NCI-H1048 (cell line): Measurements from ENCODE around the gene PDGFC.

Experiments
- DNase-seq: peaks from one replicate; lab custom pipeline; 2025; lab: John Stamatoyannopoulos, UW

Gene PDGFC

GRCh38 chr4:156971676-156972378 lies at the start of gene PDGFC:
PDGFC (minus strand) TSS chr4:156971799; CDS start chr4:156970903, 896 bp downstream.
- DNase-seq, result no peak

DNA sequence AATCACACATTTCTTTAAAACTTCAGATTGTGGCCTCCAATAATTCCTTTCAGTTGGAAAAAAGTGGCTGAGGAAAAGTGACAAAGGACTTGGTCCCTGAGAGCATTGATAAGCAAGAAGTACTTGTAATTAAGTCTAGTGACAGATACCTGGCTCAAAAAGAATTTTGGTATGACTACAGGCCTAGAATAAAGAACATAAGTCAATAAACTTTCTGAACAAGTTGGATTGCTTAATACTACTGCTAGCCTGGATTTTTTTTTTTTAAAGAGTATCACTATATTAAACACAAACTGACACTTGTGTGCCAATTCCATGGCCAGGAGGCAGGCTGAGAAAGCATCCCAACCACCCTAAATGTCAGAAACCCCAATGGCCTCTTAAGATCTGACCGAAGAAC lies 49.3 kb upstream of the PDGFC start:
- no peak for DNase-seq

- no peak for DNase-seq
These were observed 47.4 kb upstream of the PDGFC start for GRCh38 chr4:157018920-157019490.

DNA sequence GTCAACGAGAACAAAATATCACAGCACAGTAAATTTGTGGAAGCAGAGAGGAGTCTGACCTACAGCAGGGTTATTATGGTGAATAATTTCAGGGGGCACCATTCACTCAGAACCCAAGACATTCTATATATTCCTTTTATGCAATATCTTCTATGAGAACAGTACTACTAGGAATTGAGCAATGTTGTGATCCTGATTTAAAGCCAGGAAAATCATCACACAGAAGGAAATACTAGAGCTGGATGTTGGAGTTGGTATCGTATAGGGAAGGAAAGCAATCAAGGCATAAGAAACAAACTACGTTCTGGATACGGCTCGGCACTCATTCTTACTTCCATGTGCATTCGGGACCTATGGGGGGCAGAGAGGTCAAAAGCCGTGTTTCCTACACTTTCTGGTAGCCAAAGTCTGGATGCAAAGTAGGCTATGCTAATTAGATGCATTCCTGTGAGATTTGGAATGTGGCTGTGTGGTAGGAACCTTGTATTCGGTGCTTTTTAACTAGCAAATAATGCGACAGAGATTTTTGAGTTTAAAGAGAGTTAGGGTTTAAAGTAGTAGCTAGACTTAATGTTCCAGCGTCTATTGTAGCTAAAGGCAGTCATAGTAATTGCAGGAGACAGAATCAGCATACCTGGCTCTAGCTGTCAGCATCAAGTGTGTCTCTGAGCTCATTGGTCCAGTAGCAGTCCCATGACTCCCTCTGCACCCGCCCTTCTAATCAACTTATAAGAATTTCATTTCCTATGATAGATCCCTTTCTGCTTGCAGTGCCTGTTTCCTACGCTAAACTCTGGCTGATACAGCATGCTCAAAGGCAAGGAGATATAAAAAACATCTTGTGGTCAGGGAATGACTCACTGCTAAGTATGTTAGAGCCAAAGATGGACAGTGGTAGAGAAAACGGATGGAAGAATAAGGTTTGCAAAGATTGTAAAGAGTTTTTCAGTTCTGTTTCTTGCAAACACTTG lies 43.3 kb upstream of the PDGFC start:
- DNase-seq, result no peak

DNA sequence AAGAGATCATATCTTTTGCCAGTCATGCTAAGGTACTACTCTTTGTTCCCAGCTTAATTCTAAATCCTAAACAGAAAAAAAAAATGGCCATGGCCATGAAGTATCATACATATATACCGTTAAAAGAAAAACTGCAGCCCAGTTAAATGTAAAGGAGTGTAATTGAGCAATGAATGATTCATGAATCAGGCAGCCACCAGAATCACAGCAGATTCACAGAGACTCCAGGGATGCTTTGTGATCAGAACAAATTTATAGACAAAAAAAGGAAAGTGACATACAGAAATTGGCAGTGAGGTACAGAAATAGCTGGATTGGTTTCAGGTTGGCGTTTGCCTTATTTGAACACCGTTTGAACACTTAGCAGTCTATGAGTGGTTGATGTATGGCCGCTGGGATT lies 42.1 kb upstream of the PDGFC start:
- DNase-seq, result no peak

DNA sequence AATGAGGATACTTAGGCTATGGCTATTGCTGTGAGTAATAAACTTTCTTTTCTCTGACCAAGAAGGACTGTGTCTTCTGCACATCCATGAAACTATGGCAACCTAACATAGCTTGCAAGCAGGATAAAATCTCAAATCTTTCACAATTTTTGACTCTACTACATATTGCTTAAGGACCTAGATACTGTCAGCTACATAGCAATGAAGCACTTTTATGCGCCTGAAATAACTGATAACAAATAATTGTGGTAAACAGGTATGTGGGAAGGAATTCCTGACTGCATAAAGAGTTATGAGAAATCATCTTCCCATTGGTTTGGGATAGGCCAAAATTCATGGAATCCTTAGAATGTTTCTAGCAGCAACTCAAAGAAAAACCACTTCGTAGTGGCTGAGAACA lies 41.2 kb upstream of the PDGFC start:
- DNase-seq, result no peak

DNA sequence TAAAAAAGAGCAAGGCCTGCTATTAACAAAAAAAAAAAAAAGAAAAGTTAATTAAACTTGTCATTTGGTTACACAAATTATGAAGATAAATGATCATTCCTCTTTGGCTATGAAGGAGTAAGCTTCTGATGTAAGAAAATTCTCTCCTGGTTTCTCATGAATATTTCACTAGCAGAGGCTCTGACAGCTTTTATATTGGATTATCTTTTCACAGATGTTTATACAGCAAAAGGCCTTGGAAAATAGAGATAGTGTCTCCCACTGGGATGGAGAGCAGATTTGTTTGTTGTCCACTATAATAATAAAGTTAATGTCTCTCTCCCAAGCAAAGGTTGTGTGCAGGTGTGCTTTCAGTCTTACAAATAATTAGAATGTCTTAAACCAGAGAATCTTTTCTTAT lies 40.7 kb upstream of the PDGFC start:
- DNase-seq, result no peak

DNA sequence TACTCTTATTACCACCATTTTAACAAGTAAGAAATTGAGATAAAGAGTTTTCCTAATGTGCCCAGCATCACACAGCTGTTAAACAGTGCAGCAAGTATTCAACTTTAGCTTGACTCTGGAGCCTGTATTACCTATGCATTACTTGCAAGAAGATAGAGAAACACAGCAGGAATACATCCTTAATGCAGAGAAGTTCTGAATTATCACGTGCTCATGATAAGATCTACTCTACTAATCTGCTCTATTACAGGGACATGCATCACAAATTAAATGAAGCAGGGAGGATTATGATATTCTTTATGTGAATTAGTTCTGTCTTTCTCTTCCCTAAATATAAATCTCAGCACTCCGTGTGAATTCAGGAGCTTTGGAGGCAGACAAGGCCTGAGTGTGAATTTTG lies 39.0 kb upstream of the PDGFC start:
- DNase-seq, result no peak

GRCh38 chr4:157005831-157006230 lies 34.2 kb upstream of the PDGFC start:
- no peak for DNase-seq

DNA sequence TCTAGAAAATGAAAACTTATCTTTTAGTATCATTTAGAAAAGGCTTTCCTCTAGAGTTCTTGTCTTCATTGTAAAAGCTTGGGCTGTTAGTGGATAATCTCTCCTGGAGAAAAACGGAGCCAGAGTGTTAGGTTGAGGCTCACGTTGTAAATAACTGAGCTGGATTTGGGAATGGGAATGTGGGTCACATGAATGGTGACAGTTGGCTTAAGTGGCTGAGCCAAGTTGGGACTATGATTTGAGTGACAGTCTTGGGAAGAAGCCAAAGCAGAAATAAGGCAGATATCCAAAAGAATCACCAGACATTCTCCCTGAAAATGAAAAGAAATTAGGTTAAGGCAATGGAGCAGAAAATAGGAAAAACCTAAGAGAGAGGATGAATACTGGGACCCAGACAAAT lies 33.6 kb upstream of the PDGFC start:
- no peak for DNase-seq

- no peak for DNase-seq
These were observed 32.9 kb upstream of the PDGFC start for GRCh38 chr4:157004279-157005161.

DNA sequence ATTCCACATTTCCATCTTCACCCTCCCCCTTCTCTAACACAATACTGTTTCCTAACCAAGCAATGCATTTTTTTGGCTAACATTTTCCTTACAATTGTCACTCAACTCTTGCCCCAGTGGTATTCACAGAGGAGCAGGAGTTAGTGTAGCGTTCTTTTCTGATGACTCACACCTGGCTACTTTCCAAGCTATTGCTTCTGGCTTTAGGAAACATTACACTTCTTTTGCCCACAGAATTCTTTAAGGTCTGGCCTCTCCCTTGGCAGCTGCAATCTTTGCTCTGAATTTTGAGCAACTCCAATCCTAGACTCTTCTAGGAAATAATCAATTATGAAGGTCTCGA lies 27.5 kb upstream of the PDGFC start:
- peak; percentile 6 for DNase-seq

GRCh38 chr4:156998500-156999174 lies 27.0 kb upstream of the PDGFC start:
- no peak for DNase-seq

- DNase-seq, result no peak
These were observed 21.3 kb upstream of the PDGFC start for GRCh38 chr4:156992943-156993342.

- DNase-seq, result no peak
These were observed 19.6 kb upstream of the PDGFC start for GRCh38 chr4:156991161-156991560.

DNA sequence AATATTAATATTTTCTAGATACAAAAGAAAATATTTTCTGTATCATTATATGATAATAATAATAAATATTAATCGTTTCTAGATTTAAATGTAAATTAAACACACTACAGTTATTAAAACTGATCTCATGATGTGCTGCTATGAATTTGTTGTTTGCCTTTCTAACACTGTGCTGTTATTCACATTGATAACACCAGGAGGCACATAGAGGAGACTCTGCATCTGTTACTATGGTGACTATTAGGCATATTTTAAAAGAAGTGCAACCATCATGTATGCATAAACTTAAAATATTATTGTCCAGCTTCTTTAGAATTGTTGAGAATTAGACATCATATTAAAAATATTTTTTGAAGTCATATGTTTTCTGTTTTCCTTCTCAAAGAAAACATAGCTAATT lies 11.8 kb upstream of the PDGFC start:
- no peak for DNase-seq

GRCh38 chr4:156981262-156981769 lies 9.7 kb upstream of the PDGFC start:
- no peak for DNase-seq

DNA sequence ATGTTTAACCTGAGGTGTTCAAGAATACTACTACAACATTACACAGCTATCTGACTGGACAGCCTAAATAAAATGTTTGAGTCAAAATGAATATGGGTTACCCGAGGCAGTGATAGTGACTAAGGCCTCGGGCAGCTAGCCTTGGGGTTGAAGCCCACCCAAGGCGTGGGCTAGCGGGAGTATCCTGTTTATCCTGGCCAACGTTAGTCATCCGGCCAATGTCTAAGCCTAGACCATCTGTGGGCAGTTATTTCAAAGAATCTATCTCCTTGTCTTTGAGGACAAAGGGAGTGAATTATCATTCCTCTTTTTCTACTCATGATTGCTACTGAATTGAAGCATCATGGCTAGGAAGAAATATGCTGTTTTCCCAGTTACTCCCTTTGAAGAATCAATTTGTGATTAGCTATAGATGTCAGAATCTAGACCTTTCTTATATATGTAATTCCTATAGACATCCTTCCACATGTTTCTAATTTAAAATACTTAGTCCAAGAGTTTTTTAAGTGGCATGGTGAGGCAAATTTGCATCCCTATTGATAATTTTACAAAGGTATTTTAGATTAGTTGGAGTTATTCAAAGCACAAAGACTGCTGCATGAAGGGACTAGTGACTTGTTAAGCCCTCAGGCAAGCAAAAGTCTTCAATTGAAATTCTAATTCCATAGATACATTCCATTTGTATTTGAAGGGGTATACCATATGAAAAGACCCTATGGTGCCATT lies 6.0 kb upstream of the PDGFC start:
- DNase-seq, result peak; percentile 5

DNA sequence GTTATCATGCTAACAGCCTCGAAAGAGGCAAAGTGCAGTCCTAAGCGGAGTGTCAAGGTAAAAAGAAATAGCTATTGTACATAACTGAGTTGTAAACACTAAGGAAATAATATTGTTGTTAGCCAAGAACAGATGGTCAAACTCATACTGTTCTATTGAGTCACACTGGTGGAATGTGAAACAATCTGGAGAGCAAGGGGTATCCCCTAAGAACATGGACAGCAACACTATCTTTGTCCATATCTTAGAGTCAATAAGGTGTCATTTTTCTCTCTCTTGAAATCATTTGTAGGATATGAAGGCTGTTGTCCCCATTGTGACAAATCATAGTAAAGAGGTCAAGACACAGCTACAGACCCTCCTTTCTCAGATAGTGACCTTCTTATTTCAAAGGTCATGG lies 4.5 kb upstream of the PDGFC start:
- DNase-seq, result no peak

DNA sequence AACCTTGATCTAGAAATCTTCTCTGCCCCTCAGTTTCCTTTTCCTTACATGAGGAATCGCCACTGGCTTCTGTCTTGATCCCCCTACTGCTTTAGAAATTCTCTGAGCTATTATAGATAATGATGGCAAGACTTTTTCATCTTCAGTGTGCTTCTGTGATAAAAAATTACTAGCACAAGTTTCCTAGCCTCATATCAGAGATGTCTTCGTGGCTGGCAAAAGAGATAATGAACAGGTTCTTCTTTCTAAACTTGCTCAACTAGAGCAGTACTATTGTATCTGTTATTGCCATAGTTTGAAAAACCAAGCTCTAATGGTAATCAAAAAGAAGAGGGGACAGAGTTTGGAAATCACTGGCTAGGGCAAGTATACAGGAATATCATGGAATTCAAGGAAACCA lies 4.1 kb upstream of the PDGFC start:
- DNase-seq, result no peak

GRCh38 chr4:156974264-156974663 lies 2.7 kb upstream of the PDGFC start:
- no peak for DNase-seq
